ENCODE measurements around the gene DGCR8.

DGCR8 gene

GRCh38 chr22:20143883-20144665, 64.0 kb downstream of the DGCR8 start:
- TF ChIP-seq CTCF (conservative IDR thresholded peaks at IDR 0.05; ENCODE audit: low read length) = no peak
- no peak for DNase-seq (ENCODE audit: low read depth)

GRCh38 chr22:20145206-20145831, 65.3 kb downstream of the DGCR8 start:
- TF ChIP-seq CTCF (conservative IDR thresholded peaks at IDR 0.05; ENCODE audit: low read length) = no peak
- H3K4me3 ChIP-seq (ENCODE audit: low read length) = no peak overlapping the region
- no peak for DNase-seq (ENCODE audit: low read depth)

More at GRCh38 chr22:20143883-20144665, 64.0 kb downstream of the DGCR8 start:
- no peak overlapping the region for H3K4me3 ChIP-seq (ENCODE audit: low read length)

GRCh38 chr22:20145832-20146223, 65.8 kb downstream of the DGCR8 start:
- no peak for DNase-seq (ENCODE audit: low read depth)
- no peak for TF ChIP-seq CTCF (conservative IDR thresholded peaks at IDR 0.05; ENCODE audit: low read length)
- H3K4me3 ChIP-seq (ENCODE audit: low read length) = no peak overlapping the region

- no peak overlapping the region for H3K4me3 ChIP-seq (ENCODE audit: low read length)
- no peak for DNase-seq (ENCODE audit: low read depth)
- no peak for TF ChIP-seq CTCF (conservative IDR thresholded peaks at IDR 0.05; ENCODE audit: low read length)
Observed at GRCh38 chr22:20146777-20147176, 66.7 kb downstream of the DGCR8 start.

- TF ChIP-seq CTCF (conservative IDR thresholded peaks at IDR 0.05; ENCODE audit: low read length) = no peak
- no peak overlapping the region for H3K4me3 ChIP-seq (ENCODE audit: low read length)
- no peak for DNase-seq (ENCODE audit: low read depth)
Observed at GRCh38 chr22:20147237-20147988, 67.4 kb downstream of the DGCR8 start.

GRCh38 chr22:20148414-20148813, 68.4 kb downstream of the DGCR8 start:
- DNase-seq (ENCODE audit: low read depth) = no peak
- no peak overlapping the region for H3K4me3 ChIP-seq (ENCODE audit: low read length)
- no peak for TF ChIP-seq CTCF (conservative IDR thresholded peaks at IDR 0.05; ENCODE audit: low read length)

Data from AG10803 (cell line).